Rectal smooth muscle tissue (tissue), 1 donor: ENCODE data around the gene LMO2.

Experiments
- H3K27ac ChIP-seq: one replicate; pipeline ENCODE4 v1.7.0; 2013; ENCODE audit warnings: low read depth, low read length, inconsistent platforms
- H3K27me3 ChIP-seq: one replicate; pipeline ENCODE4 v1.7.0; 2013; ENCODE audit warnings: low read length; ENCODE audit not compliant: control insufficient read depth, insufficient read depth
- H3K36me3 ChIP-seq: one replicate; pipeline ENCODE4 v1.7.0; 2013; ENCODE audit warnings: low read length; ENCODE audit not compliant: control insufficient read depth, insufficient read depth
- H3K4me1 ChIP-seq: one replicate; pipeline ENCODE4 v1.7.0; 2013; ENCODE audit warnings: low read length; ENCODE audit not compliant: control insufficient read depth, insufficient read depth
- H3K4me3 ChIP-seq: one replicate; pipeline ENCODE4 v1.7.0; 2013; ENCODE audit warnings: low read length
- H3K9ac ChIP-seq: one replicate; pipeline ENCODE4 v1.7.0; 2013; ENCODE audit warnings: low read length

Gene LMO2

GRCh38 chr11:33877038-33877437 lies 14.8 kb downstream of the LMO2 start:
- Histone ChIP-seq H3K4me3 (no peak overlapping the region), H3K36me3 (no peaks in the 10 kb centered on the region), H3K27ac (no peak overlapping the region), H3K4me1 (no peaks in the 10 kb centered on the region), H3K9ac (no peak overlapping the region), H3K27me3 (no peaks in the 10 kb centered on the region)

GRCh38 chr11:33875621-33876294 lies 16.1 kb downstream of the LMO2 start:
- Histone ChIP-seq H3K27ac (no peak overlapping the region), H3K9ac (no peak overlapping the region), H3K4me3 (no peak overlapping the region), H3K4me1 (no peaks in the 10 kb centered on the region), H3K27me3 (no peaks in the 10 kb centered on the region), H3K36me3 (no peaks in the 10 kb centered on the region)

- Histone ChIP-seq H3K4me3 (no peak overlapping the region), H3K4me1 (no peaks in the 10 kb centered on the region), H3K36me3 (no peaks in the 10 kb centered on the region), H3K9ac (no peak overlapping the region), H3K27me3 (no peaks in the 10 kb centered on the region), H3K27ac (no peak overlapping the region)
Measured at GRCh38 chr11:33874910-33875490, 16.9 kb downstream of the LMO2 start.

- no peak overlapping the region for H3K9ac ChIP-seq
- H3K4me1 ChIP-seq = no peaks in the 10 kb centered on the region
- H3K27me3 ChIP-seq = no peaks in the 10 kb centered on the region
- H3K4me3 ChIP-seq = no peak overlapping the region
- no peak overlapping the region for H3K27ac ChIP-seq
- H3K36me3 ChIP-seq = no peaks in the 10 kb centered on the region
Measured at GRCh38 chr11:33874433-33874832, 17.4 kb downstream of the LMO2 start.

GRCh38 chr11:33869481-33870422 lies 22.1 kb downstream of the LMO2 start:
- H3K27ac ChIP-seq = no peak overlapping the region
- H3K36me3 ChIP-seq = no peaks in the 10 kb centered on the region
- peak overlapping the region; percentile 56 for H3K4me3 ChIP-seq
- H3K27me3 ChIP-seq = no peaks in the 10 kb centered on the region
- no peak overlapping the region for H3K9ac ChIP-seq
- H3K4me1 ChIP-seq = no peaks in the 10 kb centered on the region

GRCh38 chr11:33868647-33869461 lies 23.0 kb downstream of the LMO2 start:
- H3K36me3 ChIP-seq = no peaks in the 10 kb centered on the region
- H3K27ac ChIP-seq = no peak overlapping the region
- peak overlapping the region; percentile 48 for H3K4me3 ChIP-seq
- H3K9ac ChIP-seq = no peak overlapping the region
- no peaks in the 10 kb centered on the region for H3K4me1 ChIP-seq
- H3K27me3 ChIP-seq = no peaks in the 10 kb centered on the region

DNA sequence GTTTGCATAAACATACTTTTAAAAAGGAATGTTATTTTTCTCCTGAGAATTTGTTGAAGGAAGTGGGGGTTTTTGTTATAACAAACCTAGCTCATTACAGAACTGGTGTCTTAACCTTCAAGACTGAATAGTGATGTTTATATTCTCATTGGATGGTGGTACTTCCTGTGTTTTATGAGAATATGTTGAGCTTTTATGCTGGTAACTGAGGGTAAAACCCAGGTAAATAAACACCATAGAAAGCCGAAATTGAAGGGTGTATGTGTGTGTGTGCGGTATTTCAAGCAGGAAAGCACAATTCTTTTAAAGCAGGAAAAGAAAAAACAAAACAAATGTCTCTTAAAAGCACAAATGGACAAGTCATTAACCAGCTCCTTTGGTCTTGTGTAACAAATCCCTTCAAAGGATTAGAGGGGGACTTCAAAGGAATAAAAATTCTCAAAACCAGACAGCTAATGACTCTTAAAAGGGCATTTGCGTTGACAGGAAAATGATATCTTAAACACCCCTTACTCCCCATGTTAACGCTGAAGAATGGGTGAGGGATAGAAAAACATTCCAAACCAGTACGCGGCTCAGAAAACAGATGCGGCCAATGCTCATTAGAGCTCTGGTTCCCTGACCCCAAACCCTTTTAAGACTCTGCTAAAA lies 23.8 kb downstream of the LMO2 start:
- H3K4me1 ChIP-seq = no peaks in the 10 kb centered on the region
- H3K27ac ChIP-seq = no peak overlapping the region
- H3K4me3 ChIP-seq = peak overlapping the region; percentile 48
- no peak overlapping the region for H3K9ac ChIP-seq
- H3K36me3 ChIP-seq = no peaks in the 10 kb centered on the region
- H3K27me3 ChIP-seq = no peaks in the 10 kb centered on the region

- Histone ChIP-seq H3K9ac (no peak overlapping the region), H3K27ac (no peak overlapping the region), H3K36me3 (no peaks in the 10 kb centered on the region), H3K4me1 (no peaks in the 10 kb centered on the region), H3K27me3 (no peaks in the 10 kb centered on the region), H3K4me3 (peak overlapping the region; percentile 48)
Measured at GRCh38 chr11:33867561-33867960, 24.3 kb downstream of the LMO2 start.

DNA sequence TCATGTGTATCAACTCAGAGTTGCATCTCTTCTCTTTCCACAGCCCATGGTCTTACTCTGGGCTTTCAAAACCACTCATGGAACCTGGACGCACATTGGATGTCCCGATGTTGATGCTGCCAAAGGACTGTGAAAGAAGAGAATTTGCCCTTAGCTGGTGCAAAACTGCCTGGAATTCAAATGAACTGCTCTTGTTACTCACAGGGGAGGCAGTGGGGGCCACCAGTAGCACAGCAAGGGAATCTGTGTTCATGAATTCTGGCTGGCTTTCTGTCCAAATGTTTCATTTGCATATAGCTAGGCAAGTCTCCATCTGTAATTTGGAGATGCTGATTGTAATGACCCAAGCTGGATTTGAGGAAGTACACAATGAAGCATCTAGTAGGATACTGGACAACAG lies 24.9 kb downstream of the LMO2 start:
- H3K36me3 ChIP-seq = no peaks in the 10 kb centered on the region
- no peak overlapping the region for H3K27ac ChIP-seq
- H3K4me3 ChIP-seq = no peak overlapping the region
- H3K9ac ChIP-seq = no peak overlapping the region
- no peaks in the 10 kb centered on the region for H3K27me3 ChIP-seq
- H3K4me1 ChIP-seq = no peaks in the 10 kb centered on the region

GRCh38 chr11:33864479-33864878 lies 27.4 kb downstream of the LMO2 start:
- Histone ChIP-seq H3K27me3 (no peaks in the 10 kb centered on the region), H3K27ac (no peak overlapping the region), H3K4me1 (no peaks in the 10 kb centered on the region), H3K9ac (no peak overlapping the region), H3K36me3 (no peaks in the 10 kb centered on the region), H3K4me3 (no peak overlapping the region)

- no peak overlapping the region for H3K4me3 ChIP-seq
- no peak overlapping the region for H3K27ac ChIP-seq
- no peaks in the 10 kb centered on the region for H3K36me3 ChIP-seq
- no peak overlapping the region for H3K9ac ChIP-seq
- H3K27me3 ChIP-seq = no peaks in the 10 kb centered on the region
- no peaks in the 10 kb centered on the region for H3K4me1 ChIP-seq
Measured at GRCh38 chr11:33863418-33864172, 28.3 kb downstream of the LMO2 start.
